ENCODE data around the gene NKX1-1. TPM values are rescaled to one million over a fixed set of nuclear protein-coding genes. Genes with fewer than 3 reads are reported as not detected.

Gene NKX1-1
- not detected in 3 replicates for total RNA-seq (2021)
- Bru-seq, nascent RNA, result not detected
- long read RNA-seq, experiment 1, result 0 reads
- long read RNA-seq, experiment 2, result 0 reads
- long read RNA-seq, experiment 3, result 0 reads

- no peak for ATAC-seq
- H3K27ac Mint-ChIP-seq, result no peak within 1 kb of the TSS
- peaks cover 13% of the 10 kb centered on the region for H3K4me1 Mint-ChIP-seq
- ChIA-PET POLR2A (no interaction called here), CTCF (interaction anchor here (1.2 to 4.4 kb wide), 2 partner anchors 50 to 106 kb away, joined by 3 to 19 read pairs; no protein-coding TSS in a partner anchor)
- peaks cover 92% of the 10 kb centered on the region for H3K27me3 Mint-ChIP-seq (ENCODE audit: low read depth)
- H3K9me3 Mint-ChIP-seq, result no peaks in the 10 kb centered on the region
- peak within 1 kb of the TSS; percentile 50 for H3K4me3 Mint-ChIP-seq
- TF ChIP-seq E2F1 (CRISPR knock-in tag; IDR thresholded peaks at IDR 0.05), result no peak
- 0 out of 2 replicates have a peak, but pooled peaks have one; percentile 19 for TF ChIP-seq TEAD1 (CRISPR knock-in tag; IDR thresholded peaks at IDR 0.05)
- no peak for TF ChIP-seq ATF6 (CRISPR knock-in tag; IDR thresholded peaks at IDR 0.05)
- no peak for TF ChIP-seq ESRRA (CRISPR knock-in tag; IDR thresholded peaks at IDR 0.05; ENCODE audit: borderline replicate concordance)
- TF ChIP-seq, protein P1, sequence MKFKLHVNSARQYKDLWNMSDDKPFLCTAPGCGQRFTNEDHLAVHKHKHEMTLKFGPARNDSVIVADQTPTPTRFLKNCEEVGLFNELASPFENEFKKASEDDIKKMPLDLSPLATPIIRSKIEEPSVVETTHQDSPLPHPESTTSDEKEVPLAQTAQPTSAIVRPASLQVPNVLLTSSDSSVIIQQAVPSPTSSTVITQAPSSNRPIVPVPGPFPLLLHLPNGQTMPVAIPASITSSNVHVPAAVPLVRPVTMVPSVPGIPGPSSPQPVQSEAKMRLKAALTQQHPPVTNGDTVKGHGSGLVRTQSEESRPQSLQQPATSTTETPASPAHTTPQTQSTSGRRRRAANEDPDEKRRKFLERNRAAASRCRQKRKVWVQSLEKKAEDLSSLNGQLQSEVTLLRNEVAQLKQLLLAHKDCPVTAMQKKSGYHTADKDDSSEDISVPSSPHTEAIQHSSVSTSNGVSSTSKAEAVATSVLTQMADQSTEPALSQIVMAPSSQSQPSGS (CRISPR knock-in tag; IDR thresholded peaks at IDR 0.05; ENCODE audit: borderline replicate concordance, low read depth), result no peak
- TF ChIP-seq FOXP1 (CRISPR knock-in tag; IDR thresholded peaks at IDR 0.05; ENCODE audit: borderline replicate concordance), result 0 out of 2 replicates have a peak, but pooled peaks have one; percentile 33
- TF ChIP-seq SMAD4 (CRISPR knock-in tag; IDR thresholded peaks at IDR 0.05), result no peak
- TF ChIP-seq FOXJ3 (CRISPR knock-in tag; IDR thresholded peaks at IDR 0.05; ENCODE audit: borderline replicate concordance), result no peak
- TF ChIP-seq, protein P2, sequence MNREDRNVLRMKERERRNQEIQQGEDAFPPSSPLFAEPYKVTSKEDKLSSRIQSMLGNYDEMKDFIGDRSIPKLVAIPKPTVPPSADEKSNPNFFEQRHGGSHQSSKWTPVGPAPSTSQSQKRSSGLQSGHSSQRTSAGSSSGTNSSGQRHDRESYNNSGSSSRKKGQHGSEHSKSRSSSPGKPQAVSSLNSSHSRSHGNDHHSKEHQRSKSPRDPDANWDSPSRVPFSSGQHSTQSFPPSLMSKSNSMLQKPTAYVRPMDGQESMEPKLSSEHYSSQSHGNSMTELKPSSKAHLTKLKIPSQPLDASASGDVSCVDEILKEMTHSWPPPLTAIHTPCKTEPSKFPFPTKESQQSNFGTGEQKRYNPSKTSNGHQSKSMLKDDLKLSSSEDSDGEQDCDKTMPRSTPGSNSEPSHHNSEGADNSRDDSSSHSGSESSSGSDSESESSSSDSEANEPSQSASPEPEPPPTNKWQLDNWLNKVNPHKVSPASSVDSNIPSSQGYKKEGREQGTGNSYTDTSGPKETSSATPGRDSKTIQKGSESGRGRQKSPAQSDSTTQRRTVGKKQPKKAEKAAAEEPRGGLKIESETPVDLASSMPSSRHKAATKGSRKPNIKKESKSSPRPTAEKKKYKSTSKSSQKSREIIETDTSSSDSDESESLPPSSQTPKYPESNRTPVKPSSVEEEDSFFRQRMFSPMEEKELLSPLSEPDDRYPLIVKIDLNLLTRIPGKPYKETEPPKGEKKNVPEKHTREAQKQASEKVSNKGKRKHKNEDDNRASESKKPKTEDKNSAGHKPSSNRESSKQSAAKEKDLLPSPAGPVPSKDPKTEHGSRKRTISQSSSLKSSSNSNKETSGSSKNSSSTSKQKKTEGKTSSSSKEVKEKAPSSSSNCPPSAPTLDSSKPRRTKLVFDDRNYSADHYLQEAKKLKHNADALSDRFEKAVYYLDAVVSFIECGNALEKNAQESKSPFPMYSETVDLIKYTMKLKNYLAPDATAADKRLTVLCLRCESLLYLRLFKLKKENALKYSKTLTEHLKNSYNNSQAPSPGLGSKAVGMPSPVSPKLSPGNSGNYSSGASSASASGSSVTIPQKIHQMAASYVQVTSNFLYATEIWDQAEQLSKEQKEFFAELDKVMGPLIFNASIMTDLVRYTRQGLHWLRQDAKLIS (CRISPR knock-in tag; IDR thresholded peaks at IDR 0.05; ENCODE audit: borderline replicate concordance), result no peak
- no peaks in the 10 kb centered on the region for H3K36me3 Mint-ChIP-seq
- DNase-seq (ENCODE audit: low spot score), result no peak
Measured at GRCh38 chr4:1406394-1406980, at the start of gene NKX1-1. NKX1-1 (minus strand) TSS chr4:1406442; CDS start chr4:1406442, 0 bp downstream.

GRCh38 chr4:1453731-1454130 lies 47.5 kb upstream of the NKX1-1 start:
- H3K4me3 Mint-ChIP-seq, result no peak overlapping the region
- peaks cover 42% of the 10 kb centered on the region for H3K27me3 Mint-ChIP-seq (ENCODE audit: low read depth)
- H3K9me3 Mint-ChIP-seq, result peaks cover 47% of the 10 kb centered on the region
- TF ChIP-seq ZNF317 (CRISPR knock-in tag; IDR thresholded peaks at IDR 0.05; ENCODE audit: borderline replicate concordance, low read depth) (no peak), ZNF138 (CRISPR knock-in tag; conservative IDR thresholded peaks at IDR 0.05) (no peak), USF1 (CRISPR knock-in tag; IDR thresholded peaks at IDR 0.05) (no peak), NFE2L1 (CRISPR knock-in tag; IDR thresholded peaks at IDR 0.05) (no peak), TEAD1 (CRISPR knock-in tag; IDR thresholded peaks at IDR 0.05) (no peak)
- TF ChIP-seq, protein P3, sequence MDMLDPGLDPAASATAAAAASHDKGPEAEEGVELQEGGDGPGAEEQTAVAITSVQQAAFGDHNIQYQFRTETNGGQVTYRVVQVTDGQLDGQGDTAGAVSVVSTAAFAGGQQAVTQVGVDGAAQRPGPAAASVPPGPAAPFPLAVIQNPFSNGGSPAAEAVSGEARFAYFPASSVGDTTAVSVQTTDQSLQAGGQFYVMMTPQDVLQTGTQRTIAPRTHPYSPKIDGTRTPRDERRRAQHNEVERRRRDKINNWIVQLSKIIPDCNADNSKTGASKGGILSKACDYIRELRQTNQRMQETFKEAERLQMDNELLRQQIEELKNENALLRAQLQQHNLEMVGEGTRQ (CRISPR knock-in tag; IDR thresholded peaks at IDR 0.05), result no peak
- TF ChIP-seq, protein P4, sequence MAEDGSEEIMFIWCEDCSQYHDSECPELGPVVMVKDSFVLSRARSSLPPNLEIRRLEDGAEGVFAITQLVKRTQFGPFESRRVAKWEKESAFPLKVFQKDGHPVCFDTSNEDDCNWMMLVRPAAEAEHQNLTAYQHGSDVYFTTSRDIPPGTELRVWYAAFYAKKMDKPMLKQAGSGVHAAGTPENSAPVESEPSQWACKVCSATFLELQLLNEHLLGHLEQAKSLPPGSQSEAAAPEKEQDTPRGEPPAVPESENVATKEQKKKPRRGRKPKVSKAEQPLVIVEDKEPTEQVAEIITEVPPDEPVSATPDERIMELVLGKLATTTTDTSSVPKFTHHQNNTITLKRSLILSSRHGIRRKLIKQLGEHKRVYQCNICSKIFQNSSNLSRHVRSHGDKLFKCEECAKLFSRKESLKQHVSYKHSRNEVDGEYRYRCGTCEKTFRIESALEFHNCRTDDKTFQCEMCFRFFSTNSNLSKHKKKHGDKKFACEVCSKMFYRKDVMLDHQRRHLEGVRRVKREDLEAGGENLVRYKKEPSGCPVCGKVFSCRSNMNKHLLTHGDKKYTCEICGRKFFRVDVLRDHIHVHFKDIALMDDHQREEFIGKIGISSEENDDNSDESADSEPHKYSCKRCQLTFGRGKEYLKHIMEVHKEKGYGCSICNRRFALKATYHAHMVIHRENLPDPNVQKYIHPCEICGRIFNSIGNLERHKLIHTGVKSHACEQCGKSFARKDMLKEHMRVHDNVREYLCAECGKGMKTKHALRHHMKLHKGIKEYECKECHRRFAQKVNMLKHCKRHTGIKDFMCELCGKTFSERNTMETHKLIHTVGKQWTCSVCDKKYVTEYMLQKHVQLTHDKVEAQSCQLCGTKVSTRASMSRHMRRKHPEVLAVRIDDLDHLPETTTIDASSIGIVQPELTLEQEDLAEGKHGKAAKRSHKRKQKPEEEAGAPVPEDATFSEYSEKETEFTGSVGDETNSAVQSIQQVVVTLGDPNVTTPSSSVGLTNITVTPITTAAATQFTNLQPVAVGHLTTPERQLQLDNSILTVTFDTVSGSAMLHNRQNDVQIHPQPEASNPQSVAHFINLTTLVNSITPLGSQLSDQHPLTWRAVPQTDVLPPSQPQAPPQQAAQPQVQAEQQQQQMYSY (CRISPR knock-in tag; IDR thresholded peaks at IDR 0.05), result no peak
- ATAC-seq, result no peak
- ChIA-PET POLR2A (no interaction called here), CTCF (no interaction called here)
- no peak overlapping the region for H3K27ac Mint-ChIP-seq
- H3K4me1 Mint-ChIP-seq, result peaks cover 13% of the 10 kb centered on the region
- H3K36me3 Mint-ChIP-seq, result peaks cover 28% of the 10 kb centered on the region
- DNase-seq (ENCODE audit: low spot score), result no peak
